HepG2 (cell line): ENCODE results near the gene ADCY1. TPM values are rescaled to one million over a fixed set of nuclear protein-coding genes. Genes with fewer than 3 reads are reported as not detected.

Experiments
- ATAC-seq: fragments of 200-7000 bp; cut with Tn5 transposase; 3 replicates; pipeline ENCODE4 v1.9.1; 2020; ENCODE audit warnings: mild to moderate bottlenecking, moderate library complexity
- BruUV-seq: library from RNA; stranded (reverse); fragments of 400-500 nt; replicated peaks from 2 replicates; lab custom pipeline; 2021; lab: Mats Ljungman, UMichigan
- CTCF ChIA-PET: fragments of 300-600 bp; formaldehyde crosslinking; extraction: SDS; loops from one replicate; lab custom pipeline; 2021; ENCODE audit warnings: low total read pairs, inconsistent platforms, low intra/inter-chr PET ratio; lab: Yijun Ruan, JAX
- POLR2A ChIA-PET: fragments of 350-600 bp; sonication (Branson Sonifier 250); formaldehyde crosslinking; loops from one replicate; lab custom pipeline; 2020; ENCODE audit warnings: antibody characterized with exemption, inconsistent platforms; lab: Yijun Ruan, JAX
- DNase-seq: peaks from one replicate; pipeline ENCODE4 v3.0.0-alpha.2; 2015; ENCODE audit warnings: low spot score
- FAIRE-seq: peaks from 3 replicates; lab custom pipeline; 2011; peaks lifted over from hg19 to GRCh38; lab: Jason Lieb, UNC
- H2AFZ ChIP-seq: one replicate; pipeline ENCODE4 v1.6.1; 2011; ENCODE audit warnings: low read length, inconsistent platforms
- H3K27ac ChIP-seq: fragments of 300-600 bp; 3 replicates; pipeline ENCODE4 v1.8.0; 2011; ENCODE audit warnings: mixed run types, mild to moderate bottlenecking, mixed read lengths, low read length, inconsistent platforms; ENCODE audit not compliant: insufficient read depth; ENCODE audit errors: extremely low read length
- H3K27me3 ChIP-seq, 2 experiments: fragments of 200-600 bp in 1 of 2; 2 replicates in 1 of 2; 3 replicates in 1 of 2; pipeline versions ENCODE4 v1.6.0 to v1.8.0; 2011; ENCODE audit warnings: low read length in 2 of 2, mild to moderate bottlenecking in 2 of 2, moderate library complexity in 2 of 2, inconsistent platforms in 1 of 2; ENCODE audit not compliant: insufficient read depth in 2 of 2, control insufficient read depth in 1 of 2
- H3K36me3 ChIP-seq, 2 experiments: fragments of 200-600 bp in 1 of 2; replicated peaks in 1 of 2; 2 replicates in 1 of 2; 3 replicates in 1 of 2; pipeline versions ENCODE4 v1.5.1 to v1.8.0; 2011; ENCODE audit warnings: low read length in 2 of 2, inconsistent platforms in 1 of 2; ENCODE audit not compliant: insufficient read depth in 2 of 2, control insufficient read depth in 1 of 2
- H3K4me1 ChIP-seq: 2 replicates; pipeline ENCODE4 v1.5.1; 2012; ENCODE audit warnings: low read length, inconsistent platforms; ENCODE audit not compliant: insufficient read depth
- H3K4me2 ChIP-seq: 2 replicates; pipeline ENCODE4 v1.6.0; 2011; ENCODE audit warnings: low read depth, low read length, inconsistent platforms
- H3K4me3 ChIP-seq, 3 experiments: fragments of 200-600 bp in 1 of 3; sonication (generic), shearing (Covaris generic) in 1 of 3; replicated peaks in 1 of 3; 2 replicates each; pipeline ENCODE4 v1.5.1; 2011 to 2016; ENCODE audit warnings: low read length in 3 of 3, inconsistent platforms in 2 of 3, low read depth in 2 of 3, mild to moderate bottlenecking in 2 of 3, control low read depth in 1 of 3, mixed read lengths in 1 of 3; ENCODE audit not compliant: insufficient read depth in 1 of 3
- H3K79me2 ChIP-seq: one replicate; pipeline ENCODE4 v1.6.1; 2011; ENCODE audit warnings: low read length, inconsistent platforms; ENCODE audit not compliant: insufficient read depth
- H3K9ac ChIP-seq: 2 replicates; pipeline ENCODE4 v1.6.0; 2011; ENCODE audit warnings: mild to moderate bottlenecking, low read depth, low read length, inconsistent platforms; ENCODE audit not compliant: insufficient read depth
- H3K9me3 ChIP-seq: 2 replicates; pipeline ENCODE4 v1.5.1; 2012; ENCODE audit warnings: mild to moderate bottlenecking, low read length
- H4K20me1 ChIP-seq: 2 replicates; pipeline ENCODE4 v1.6.0; 2011; ENCODE audit warnings: inconsistent platforms, mild to moderate bottlenecking, low read length, moderate library complexity; ENCODE audit not compliant: insufficient read depth
- SATB2 ChIP-seq: sonication (generic); formaldehyde crosslinking; IDR thresholded peaks from 2 replicates; pipeline ENCODE4 v1.5.0; 2020; ENCODE audit warnings: missing genetic modification reagents
- SMAD3 ChIP-seq: sonication (generic); formaldehyde crosslinking; IDR thresholded peaks from 2 replicates; pipeline ENCODE4 v1.4.0; 2020; ENCODE audit warnings: missing genetic modification reagents
- ZFY ChIP-seq: sonication (generic); formaldehyde crosslinking; IDR thresholded peaks from 2 replicates; pipeline ENCODE4 v1.4.0; 2020; ENCODE audit warnings: missing genetic modification reagents
- ZKSCAN1 ChIP-seq: fragments of 150-350 bp; IDR thresholded peaks from 2 replicates; pipeline ENCODE4 v1.6.1; 2014; ENCODE audit warnings: low read length
- WGBS: methylation state at CpG from one replicate; pipeline ENCODE4 v1.1.6; 2017; ENCODE audit warnings: low lambda C conversion rate; 5-methylcytosine and 5-hydroxymethylcytosine counted together
- in situ Hi-C: cut with HindIII; loops from 2 replicates; pipeline ENCODE4 v1.10.0; 2017; ENCODE audit warnings: low pct_unique_long_range_greater_than_20kb; ENCODE audit not compliant: extremely low pct_ligation_motif_present
- intact Hi-C: fragments of 100-400 bp; cut with micrococcal nuclease; formaldehyde crosslinking; loops from one replicate; pipeline ENCODE4 v1.10.0; 2022; ENCODE audit not compliant: unreplicated experiment
- polyA plus RNA-seq, 8 experiments: library from polyadenylated mRNA; depleted of rRNA in 3 of 8; stranded (reverse) in 7 of 8; unstranded in 1 of 8; fragments of >200 nt; fragmentation: Illumina TruSeq in 4 of 8; extraction: Trizol in 4 of 8; gene quantifications; 2 replicates each; pipeline versions ENCODE4 v1.2.1 to v1.2.3, GENCODE V29; 2011 to 2016; ENCODE audit warnings: low read depth in 4 of 8, missing spikeins in 1 of 8, mixed read lengths in 1 of 8; ENCODE audit not compliant: insufficient read depth in 1 of 8
- total RNA-seq, 5 experiments: library from RNA; depleted of rRNA; stranded (reverse); fragments of >200 nt; fragmentation: Illumina TruSeq; extraction: Trizol; gene quantifications; 2 replicates each; pipeline ENCODE4 v1.2.3, GENCODE V29; 2016; ENCODE audit warnings: low read depth in 1 of 5

ADCY1 gene
- total and polyA plus RNA-seq, 2 of the 13 experiments (the other 11 are each of a cell fraction or from before 2014, with no cell fraction given): 0.80 to 1.2 TPM

- Histone ChIP-seq H3K9ac (no peak overlapping the region), H3K4me2 (no peak overlapping the region), H3K27me3 (peaks cover 1 to 17% of the 10 kb centered on the region in 2 experiments; a peak in 3 of 5 replicates), H3K36me3 (no peaks in the 10 kb centered on the region), H3K79me2 (no peaks in the 10 kb centered on the region), H3K27ac (no peak overlapping the region), H2AFZ (no peak overlapping the region), H4K20me1 (no peaks in the 10 kb centered on the region), H3K9me3 (no peaks in the 10 kb centered on the region), H3K4me1 (peaks cover 10% of the 10 kb centered on the region), H3K4me3 (no peak overlapping the region)
- in situ Hi-C loops: no loop called here
- no peak for TF ChIP-seq ZFY (CRISPR knock-in tag)
- intact Hi-C loops: no loop called here
- no peak for ATAC-seq
- FAIRE-seq: no peak
- WGBS: 46% methylated on average over 7 of the region's 7 CpGs
- POLR2A ChIA-PET: no interaction called here
- no TSS peak for BruUV-seq
- CTCF ChIA-PET: no interaction called here
- no peak for DNase-seq
These were observed 69.5 kb downstream of the ADCY1 start for GRCh38 chr7:45643630-45644029.

DNA sequence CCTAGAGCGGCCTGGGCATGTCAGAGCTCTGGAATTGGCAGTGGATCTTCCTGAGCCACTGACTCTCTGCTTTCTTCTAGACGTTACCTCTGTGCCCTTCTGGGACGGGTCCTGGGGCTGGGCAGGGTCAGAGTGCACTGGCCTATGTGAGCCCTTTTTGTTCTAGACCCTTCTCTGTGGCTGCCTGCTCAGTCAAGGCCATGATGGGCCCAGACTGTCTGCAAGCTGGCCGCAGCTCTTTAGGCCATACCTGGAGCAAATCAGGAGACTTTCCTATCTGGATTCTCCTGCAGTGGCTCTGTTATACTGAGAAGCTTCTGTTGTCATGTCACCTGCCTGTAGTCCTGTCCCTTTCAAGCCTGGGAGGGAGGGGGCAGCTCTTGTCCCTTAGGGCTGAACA, 70.1 kb downstream of the ADCY1 start:
- TF ChIP-seq SMAD3 (CRISPR knock-in tag): no peak
- no peak for TF ChIP-seq SATB2
- no peak for TF ChIP-seq ZKSCAN1
- H3K27me3 ChIP-seq: peaks cover 1 to 18% of the 10 kb centered on the region in 2 experiments; a peak in 3 of 5 replicates
- CTCF ChIA-PET: no interaction called here
- WGBS: 3% methylated on average over 3 of the region's 4 CpGs
- FAIRE-seq (no peak), ATAC-seq (no peak), DNase-seq (no peak)
- peaks cover 3% of the 10 kb centered on the region for H3K4me1 ChIP-seq
- in situ Hi-C loops (no loop called here), intact Hi-C loops (no loop called here)
- H3K9ac ChIP-seq: no peak overlapping the region
- BruUV-seq: no TSS peak
- no peak overlapping the region for H2AFZ ChIP-seq
- no peaks in the 10 kb centered on the region for H4K20me1 ChIP-seq
- H3K27ac ChIP-seq: no peak overlapping the region
- no peaks in the 10 kb centered on the region for H3K36me3 ChIP-seq
- no peak overlapping the region for H3K4me2 ChIP-seq
- H3K9me3 ChIP-seq: no peaks in the 10 kb centered on the region
- POLR2A ChIA-PET: no interaction called here
- H3K79me2 ChIP-seq: no peaks in the 10 kb centered on the region
- H3K4me3 ChIP-seq: no peak overlapping the region
